Suprapubic skin (tissue), 4 donors: ENCODE measurements around the gene FDXR. TPM values are rescaled to one million over a fixed set of nuclear protein-coding genes. Genes with fewer than 3 reads are reported as not detected.

Source experiments
- DNase-seq, 2 donors: peaks; one replicate each; pipeline ENCODE4 v3.0.0-alpha.2; 2019; ENCODE audit warnings: low spot score in 2 of 2
- H3K27ac ChIP-seq: fragments of 200-600 bp; sonication (generic); one replicate; pipeline ENCODE4 v1.5.1; 2019
- H3K27me3 ChIP-seq: fragments of 200-600 bp; sonication (generic); one replicate; pipeline ENCODE4 v1.5.1; 2019
- H3K36me3 ChIP-seq: fragments of 200-600 bp; sonication (generic); one replicate; pipeline ENCODE4 v1.5.1; 2019
- H3K4me1 ChIP-seq: fragments of 200-600 bp; sonication (generic); one replicate; pipeline ENCODE4 v1.5.1; 2019
- H3K4me3 ChIP-seq: fragments of 200-600 bp; sonication (generic); one replicate; pipeline ENCODE4 v1.5.1; 2019; ENCODE audit warnings: mild to moderate bottlenecking
- H3K9me3 ChIP-seq: fragments of 200-600 bp; sonication (generic); one replicate; pipeline ENCODE4 v1.5.1; 2019
- EP300 ChIP-seq: sonication (generic); formaldehyde crosslinking; IDR thresholded peaks from one replicate; pipeline ENCODE4 v1.6.1; 2017; ENCODE audit warnings: antibody characterized with exemption
- POLR2A ChIP-seq, 2 donors: fragments of 450-650 bp; IDR thresholded peaks; one replicate each; pipeline ENCODE4 v1.6.1; 2017; ENCODE audit warnings: antibody characterized with exemption in 2 of 2, mild to moderate bottlenecking in 2 of 2, moderate library complexity in 2 of 2
- POLR2AphosphoS5 ChIP-seq, 3 donors: sonication (generic); formaldehyde crosslinking; IDR thresholded peaks; one replicate each; pipeline ENCODE4 v1.6.1; 2017; ENCODE audit warnings: antibody characterized with exemption in 3 of 3
- WGBS: methylation state at CpG from one replicate; pipeline ENCODE4 v1.1.5; 2018; 5-methylcytosine and 5-hydroxymethylcytosine counted together
- total RNA-seq, 4 donors: library from RNA; depleted of rRNA; stranded (reverse); fragments of >200 nt; gene quantifications; one replicate each; pipeline ENCODE4 v1.1.0, GENCODE V29; 2016
- TF ChIP-seq, protein P1 (sequence below), 2 donors: fragments of 200-600 bp in 1 of 2; fragments of 450-650 bp in 1 of 2; sonication (generic) in 1 of 2; IDR thresholded peaks; one replicate each; pipeline ENCODE4 v1.5.1; 2016 to 2019; ENCODE audit warnings: antibody characterized with exemption in 2 of 2, mild to moderate bottlenecking in 1 of 2, moderate library complexity in 1 of 2

FDXR gene
- total RNA-seq, 4 donors from 2014 or later, result 19.1 to 34.1 (median 24.7) TPM

DNA sequence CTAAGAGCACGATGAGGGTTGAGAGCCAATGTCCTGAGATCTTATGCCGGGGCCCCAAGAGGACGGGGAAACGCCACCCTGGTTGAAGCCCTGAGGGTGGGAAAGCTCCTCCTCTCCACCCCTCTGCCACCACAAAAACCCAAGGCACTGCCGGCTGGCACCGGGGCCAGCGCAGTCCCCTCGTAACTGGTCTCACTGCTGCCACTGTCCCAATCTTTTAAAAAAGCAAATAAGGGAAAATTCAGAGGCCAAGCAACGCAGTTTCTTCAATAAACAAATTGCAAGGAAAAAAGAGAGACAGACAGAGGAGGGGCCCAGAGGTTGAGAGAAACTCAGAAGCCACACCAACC lies 19.8 kb downstream of the FDXR start:
- peaks cover 86% of the 10 kb centered on the region for H3K27me3 ChIP-seq
- H3K36me3 ChIP-seq, result no peaks in the 10 kb centered on the region
- H3K4me1 ChIP-seq, result peaks cover 12% of the 10 kb centered on the region
- no peak overlapping the region for H3K27ac ChIP-seq
- DNase-seq, result no peak
- TF ChIP-seq, protein P1, sequence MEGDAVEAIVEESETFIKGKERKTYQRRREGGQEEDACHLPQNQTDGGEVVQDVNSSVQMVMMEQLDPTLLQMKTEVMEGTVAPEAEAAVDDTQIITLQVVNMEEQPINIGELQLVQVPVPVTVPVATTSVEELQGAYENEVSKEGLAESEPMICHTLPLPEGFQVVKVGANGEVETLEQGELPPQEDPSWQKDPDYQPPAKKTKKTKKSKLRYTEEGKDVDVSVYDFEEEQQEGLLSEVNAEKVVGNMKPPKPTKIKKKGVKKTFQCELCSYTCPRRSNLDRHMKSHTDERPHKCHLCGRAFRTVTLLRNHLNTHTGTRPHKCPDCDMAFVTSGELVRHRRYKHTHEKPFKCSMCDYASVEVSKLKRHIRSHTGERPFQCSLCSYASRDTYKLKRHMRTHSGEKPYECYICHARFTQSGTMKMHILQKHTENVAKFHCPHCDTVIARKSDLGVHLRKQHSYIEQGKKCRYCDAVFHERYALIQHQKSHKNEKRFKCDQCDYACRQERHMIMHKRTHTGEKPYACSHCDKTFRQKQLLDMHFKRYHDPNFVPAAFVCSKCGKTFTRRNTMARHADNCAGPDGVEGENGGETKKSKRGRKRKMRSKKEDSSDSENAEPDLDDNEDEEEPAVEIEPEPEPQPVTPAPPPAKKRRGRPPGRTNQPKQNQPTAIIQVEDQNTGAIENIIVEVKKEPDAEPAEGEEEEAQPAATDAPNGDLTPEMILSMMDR (IDR thresholded peaks at IDR 0.05), result no peak
- TF ChIP-seq EP300 (no peak), POLR2AphosphoS5 (IDR thresholded peaks at IDR 0.05) (no peak), POLR2A (IDR thresholded peaks at IDR 0.05) (no peak)
- H3K9me3 ChIP-seq, result no peaks in the 10 kb centered on the region
- no peak overlapping the region for H3K4me3 ChIP-seq
- WGBS, result 30% methylated on average over 7 of the region's 9 CpGs

DNA sequence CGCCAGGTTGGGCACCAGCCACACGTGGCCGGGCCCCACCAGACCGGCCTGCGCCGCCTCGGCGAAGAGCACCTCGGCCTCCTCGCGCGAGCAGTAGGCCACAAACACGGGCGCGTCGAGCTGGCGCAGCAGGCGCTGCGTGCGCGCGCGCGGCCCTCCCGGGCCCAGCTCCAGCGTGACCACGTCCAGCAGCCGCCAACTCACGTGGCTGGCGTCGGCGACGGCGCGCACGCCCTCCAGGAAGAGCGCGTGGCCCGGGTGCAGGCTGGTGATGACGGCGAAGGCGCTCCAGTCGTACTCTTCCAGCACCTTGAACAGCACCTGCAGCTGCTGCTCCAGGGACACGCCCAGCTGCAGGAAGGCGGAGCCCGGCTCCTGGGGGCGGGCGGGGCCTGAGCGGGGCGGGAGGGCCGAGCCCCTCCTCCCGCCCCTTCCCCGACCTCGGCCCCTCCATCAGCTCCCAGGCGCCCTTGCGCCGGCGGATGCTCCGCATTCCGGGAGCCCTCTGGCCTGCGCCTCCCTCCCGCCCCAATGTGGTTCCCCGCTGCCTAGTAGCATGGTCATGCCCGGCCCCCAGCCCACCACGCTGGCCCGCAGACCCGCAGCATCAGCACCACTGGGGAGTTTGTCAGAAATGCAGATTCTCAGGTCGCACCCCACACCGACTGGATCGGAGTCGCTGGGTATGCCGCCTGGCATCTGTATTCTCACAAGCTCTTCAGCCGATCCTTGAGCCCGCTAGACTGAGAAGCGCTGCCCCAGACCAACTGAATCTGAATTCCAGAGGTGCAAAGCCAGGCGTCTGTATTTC lies 20.4 kb downstream of the FDXR start:
- Histone ChIP-seq H3K36me3 (no peaks in the 10 kb centered on the region), H3K27me3 (peaks cover 81% of the 10 kb centered on the region), H3K27ac (no peak overlapping the region), H3K4me1 (peaks cover 12% of the 10 kb centered on the region), H3K9me3 (no peaks in the 10 kb centered on the region), H3K4me3 (no peak overlapping the region)
- no peak for DNase-seq
- WGBS, result 2% methylated on average over 28 of the region's 76 CpGs
- no peak for TF ChIP-seq POLR2AphosphoS5 (IDR thresholded peaks at IDR 0.05)
- no peak for TF ChIP-seq POLR2A (IDR thresholded peaks at IDR 0.05)
- TF ChIP-seq EP300, result no peak
- TF ChIP-seq, protein P1 (IDR thresholded peaks at IDR 0.05), result no peak

DNA sequence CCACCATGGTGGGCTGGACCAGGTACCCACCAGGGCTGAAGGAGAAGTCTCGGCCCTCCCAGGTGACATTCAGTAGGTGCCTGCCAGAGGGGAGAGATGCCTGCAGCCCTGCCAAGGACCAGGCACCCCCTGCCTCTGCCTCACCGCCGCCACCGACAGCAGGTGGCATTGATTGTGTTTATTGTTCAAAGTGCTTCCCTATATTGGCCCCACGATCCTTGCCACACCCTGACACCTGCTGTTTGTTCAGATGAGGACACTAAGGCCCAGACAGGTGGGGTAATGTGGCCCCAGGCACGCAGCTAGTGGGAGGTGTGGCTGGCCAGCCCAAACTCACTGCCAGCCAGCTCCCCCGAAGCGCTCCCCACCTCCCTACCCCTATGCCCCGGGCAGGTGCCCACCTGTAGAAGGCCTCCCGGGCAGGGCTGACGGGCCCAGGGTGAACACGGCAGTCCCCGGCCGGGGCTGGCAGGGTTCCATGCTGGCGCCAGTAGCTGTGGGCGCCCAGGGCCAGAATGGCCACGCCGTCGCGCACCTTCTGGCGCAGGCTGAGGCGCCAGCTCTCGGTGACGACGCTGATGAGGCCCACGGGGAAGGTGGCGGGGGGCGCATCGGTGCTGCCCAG lies 21.1 kb downstream of the FDXR start:
- Histone ChIP-seq H3K27me3 (peaks cover 74% of the 10 kb centered on the region), H3K4me1 (peaks cover 12% of the 10 kb centered on the region), H3K9me3 (no peaks in the 10 kb centered on the region), H3K4me3 (no peak overlapping the region), H3K36me3 (no peaks in the 10 kb centered on the region), H3K27ac (no peak overlapping the region)
- TF ChIP-seq POLR2AphosphoS5 (IDR thresholded peaks at IDR 0.05) (no peak), EP300 (no peak), POLR2A (IDR thresholded peaks at IDR 0.05) (no peak)
- TF ChIP-seq, protein P1 (IDR thresholded peaks at IDR 0.05), result no peak
- DNase-seq, result no peak
- 70% methylated on average over 9 of the region's 29 CpGs for WGBS

DNA sequence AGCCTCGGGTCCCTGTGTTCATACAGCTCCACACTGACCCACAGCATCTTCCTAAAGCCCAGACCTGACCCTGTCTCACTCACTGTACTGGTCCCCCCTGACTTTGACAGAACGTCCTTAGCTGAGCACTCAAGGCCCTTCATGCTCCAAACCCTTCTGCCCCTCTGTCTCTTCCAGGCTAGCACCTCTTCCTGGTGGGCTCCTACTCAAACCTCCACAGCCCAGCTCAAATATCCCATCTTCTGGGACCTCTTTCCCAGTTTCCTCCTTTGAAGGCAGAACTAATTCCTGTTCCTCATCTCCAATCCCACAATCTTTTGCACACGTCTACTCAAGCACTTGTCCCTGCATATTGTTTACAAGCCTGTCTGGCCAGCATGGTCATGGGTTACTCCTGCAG lies 21.9 kb downstream of the FDXR start:
- 77% methylated on average over 3 of the region's 3 CpGs for WGBS
- no peak overlapping the region for H3K27ac ChIP-seq
- H3K9me3 ChIP-seq, result no peaks in the 10 kb centered on the region
- TF ChIP-seq POLR2AphosphoS5 (IDR thresholded peaks at IDR 0.05) (no peak), POLR2A (IDR thresholded peaks at IDR 0.05) (no peak), EP300 (no peak)
- TF ChIP-seq, protein P1 (IDR thresholded peaks at IDR 0.05), result no peak
- H3K36me3 ChIP-seq, result no peaks in the 10 kb centered on the region
- H3K27me3 ChIP-seq, result peaks cover 66% of the 10 kb centered on the region
- H3K4me1 ChIP-seq, result peaks cover 12% of the 10 kb centered on the region
- no peak overlapping the region for H3K4me3 ChIP-seq
- no peak for DNase-seq

DNA sequence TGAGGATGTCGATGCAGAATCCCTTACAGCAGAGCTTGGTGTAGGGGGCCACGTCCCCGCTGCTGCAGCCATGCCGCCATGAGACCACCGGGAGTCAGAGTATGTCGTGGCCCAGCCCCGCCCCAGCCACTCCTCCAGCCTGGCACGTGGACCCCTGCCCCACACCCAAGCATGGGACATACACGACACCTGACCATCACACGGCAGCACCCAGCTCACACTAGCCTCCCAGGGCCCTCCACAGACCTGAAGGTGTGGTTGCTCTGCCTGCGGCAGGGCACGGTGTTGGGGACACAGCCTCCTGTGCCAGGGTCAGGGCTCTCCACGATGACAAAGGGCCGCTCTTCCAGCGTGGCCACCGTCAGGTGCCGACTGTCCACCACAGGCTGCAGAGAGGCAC lies 22.5 kb downstream of the FDXR start:
- Histone ChIP-seq H3K36me3 (no peaks in the 10 kb centered on the region), H3K9me3 (no peaks in the 10 kb centered on the region), H3K27ac (no peak overlapping the region), H3K4me3 (no peak overlapping the region), H3K4me1 (peaks cover 12% of the 10 kb centered on the region), H3K27me3 (peaks cover 60% of the 10 kb centered on the region)
- no CpG with 5 or more reads among the region's 17 CpGs for WGBS
- DNase-seq, result no peak
- TF ChIP-seq, protein P1 (IDR thresholded peaks at IDR 0.05), result no peak
- TF ChIP-seq POLR2AphosphoS5 (IDR thresholded peaks at IDR 0.05) (no peak), EP300 (no peak), POLR2A (IDR thresholded peaks at IDR 0.05) (no peak)
